ENCODE measurements around the gene C10orf90. TPM values are rescaled to one million over a fixed set of nuclear protein-coding genes. Genes with fewer than 3 reads are reported as not detected.

Gene C10orf90
- total and polyA plus RNA-seq, 2 of the 8 experiments (the other 6 are each of a cell fraction or from before 2014, with no cell fraction given), result 0.21 TPM; not detected in 1

GRCh38 chr10:126439942-126440341, 230.6 kb downstream of the C10orf90 start:
- H4K5ac ChIP-seq (ENCODE audit: insufficient read length, low read depth, low read length), result no peak overlapping the region
- no peak overlapping the region for H2BK20ac ChIP-seq (ENCODE audit: low read length)
- H2AFZ ChIP-seq (ENCODE audit: low read length), result no peak overlapping the region
- no peaks in the 10 kb centered on the region for H3K36me3 ChIP-seq (ENCODE audit: control insufficient read depth in 2 of 4, insufficient read depth in 4 of 4, low read length in 3 of 4)
- no peaks in the 10 kb centered on the region for H3K9me3 ChIP-seq (ENCODE audit: insufficient read depth in 2 of 2, low read depth in 1 of 2, low read length in 1 of 2)
- no peaks in the 10 kb centered on the region for H3K4me1 ChIP-seq (replicated peaks in 1 of 4; ENCODE audit: control insufficient read depth in 3 of 4, insufficient read depth in 4 of 4, low read length in 3 of 4)
- H2AK5ac ChIP-seq (ENCODE audit: low read depth, low read length), result no peak overlapping the region
- no peak overlapping the region for H3K27ac ChIP-seq (ENCODE audit: low read depth, low read length)
- H3K4ac ChIP-seq (replicated peaks; ENCODE audit: insufficient read length, low read depth, low read length), result no peak overlapping the region
- no peak overlapping the region for H3K23ac ChIP-seq (ENCODE audit: insufficient read length)
- H3K4me2 ChIP-seq (ENCODE audit: insufficient read depth in 1 of 2, low read depth in 2 of 2, low read length in 2 of 2), result no peak overlapping the region
- CTCF ChIA-PET (ENCODE audit: partially characterized antibody), result interaction anchor here (1.0 to 1.1 kb wide), 2 partner anchors 16 to 51 kb away, joined by 3 read pairs; partner anchors contain the start of gene ADAM12
- DNase-seq (ENCODE audit: low read depth in 1 of 2, low spot score in 2 of 2), result no peak
- no peak overlapping the region for H3K4me3 ChIP-seq (ENCODE audit: extremely low read depth in 1 of 4, insufficient read depth in 2 of 4, low read depth in 3 of 4, low read length in 4 of 4)
- no peak overlapping the region for H2BK12ac ChIP-seq (ENCODE audit: low read depth, low read length)
- no peak overlapping the region for H3K56ac ChIP-seq (replicated peaks; ENCODE audit: insufficient read length, low read depth, low read length)
- FAIRE-seq, result no peak
- H3K27me3 ChIP-seq (replicated peaks in 1 of 4; ENCODE audit: control insufficient read depth in 3 of 4, extremely low read depth in 1 of 4, insufficient read depth in 3 of 4, low read length in 3 of 4), result no peaks in the 10 kb centered on the region
- no peaks in the 10 kb centered on the region for H4K20me1 ChIP-seq (replicated peaks in 1 of 2; ENCODE audit: control insufficient read depth in 1 of 2, insufficient read depth in 2 of 2, low read length in 2 of 2)
- H2BK15ac ChIP-seq (ENCODE audit: low read length), result no peak overlapping the region
- H3K18ac ChIP-seq (ENCODE audit: extremely low read depth, low read length), result no peak overlapping the region
- no peaks in the 10 kb centered on the region for H3K79me2 ChIP-seq (ENCODE audit: control insufficient read depth in 1 of 2, insufficient read depth in 2 of 2, low read length in 2 of 2)
- H2BK5ac ChIP-seq (ENCODE audit: low read depth, low read length), result no peak overlapping the region
- TF ChIP-seq, protein P1, sequence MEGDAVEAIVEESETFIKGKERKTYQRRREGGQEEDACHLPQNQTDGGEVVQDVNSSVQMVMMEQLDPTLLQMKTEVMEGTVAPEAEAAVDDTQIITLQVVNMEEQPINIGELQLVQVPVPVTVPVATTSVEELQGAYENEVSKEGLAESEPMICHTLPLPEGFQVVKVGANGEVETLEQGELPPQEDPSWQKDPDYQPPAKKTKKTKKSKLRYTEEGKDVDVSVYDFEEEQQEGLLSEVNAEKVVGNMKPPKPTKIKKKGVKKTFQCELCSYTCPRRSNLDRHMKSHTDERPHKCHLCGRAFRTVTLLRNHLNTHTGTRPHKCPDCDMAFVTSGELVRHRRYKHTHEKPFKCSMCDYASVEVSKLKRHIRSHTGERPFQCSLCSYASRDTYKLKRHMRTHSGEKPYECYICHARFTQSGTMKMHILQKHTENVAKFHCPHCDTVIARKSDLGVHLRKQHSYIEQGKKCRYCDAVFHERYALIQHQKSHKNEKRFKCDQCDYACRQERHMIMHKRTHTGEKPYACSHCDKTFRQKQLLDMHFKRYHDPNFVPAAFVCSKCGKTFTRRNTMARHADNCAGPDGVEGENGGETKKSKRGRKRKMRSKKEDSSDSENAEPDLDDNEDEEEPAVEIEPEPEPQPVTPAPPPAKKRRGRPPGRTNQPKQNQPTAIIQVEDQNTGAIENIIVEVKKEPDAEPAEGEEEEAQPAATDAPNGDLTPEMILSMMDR (IDR thresholded peaks at IDR 0.05; ENCODE audit: control extremely low read depth in 1 of 3, insufficient read depth in 1 of 3, low read depth in 1 of 3, low read length in 3 of 3), result no peak
- no peak for TF ChIP-seq POLR2AphosphoS5 (IDR thresholded peaks at IDR 0.05; ENCODE audit: low read depth, low read length)
- TF ChIP-seq JUN (IDR thresholded peaks at IDR 0.05; ENCODE audit: low read depth, low read length), result no peak
- no peak for TF ChIP-seq HDAC2 (IDR thresholded peaks at IDR 0.05; ENCODE audit: borderline replicate concordance in 1 of 2, low read depth in 2 of 2, low read length in 2 of 2)
- POLR2A ChIA-PET (ENCODE audit: partially characterized antibody), result no interaction called here
- H3K79me1 ChIP-seq (ENCODE audit: low read depth, low read length), result no peaks in the 10 kb centered on the region
- no peak overlapping the region for H4K8ac ChIP-seq (ENCODE audit: extremely low read depth, insufficient read depth, low read length)
- WGBS, 2 experiments (ENCODE audit: extremely low coverage in 1 of 2, insufficient coverage in 1 of 2, insufficient read length in 1 of 2, insufficient replicate concordance in 2 of 2, low coverage in 1 of 2, low lambda C conversion rate in 2 of 2, missing lambda C conversion rate in 1 of 2), result 92% methylated on average over 3 of the region's 3 CpGs; no CpG with 5 or more reads in 1 of the 2 experiments
- no peak overlapping the region for H3K9ac ChIP-seq (replicated peaks in 1 of 4; ENCODE audit: extremely low read depth in 1 of 4, low read depth in 3 of 4, low read length in 3 of 4)
- H3K14ac ChIP-seq (ENCODE audit: insufficient read length), result no peak overlapping the region
- H2BK120ac ChIP-seq (replicated peaks; ENCODE audit: low read depth, low read length), result no peak overlapping the region
- no peaks in the 10 kb centered on the region for H3K23me2 ChIP-seq (ENCODE audit: low read depth, low read length)
- H4K91ac ChIP-seq (replicated peaks; ENCODE audit: insufficient read length, low read length), result no peak overlapping the region

Measured in H1 (cell line).